Endothelial cell of umbilical vein (primary cell): ENCODE results near the gene WARS2. TPM values are rescaled to one million over a fixed set of nuclear protein-coding genes. Genes with fewer than 3 reads are reported as not detected.

Experiments
- BruUV-seq: library from RNA; stranded (reverse); fragments of 400-500 nt; replicated peaks from 2 replicates; lab custom pipeline; 2021; lab: Mats Ljungman, UMichigan
- CTCF ChIA-PET: fragments of 300-600, 350-600 bp; sonication (Branson Sonifier 250); formaldehyde crosslinking; loops from one replicate; lab custom pipeline; 2021; ENCODE audit warnings: antibody characterized with exemption, inconsistent platforms; lab: Charles Lee
- POLR2A ChIA-PET: fragments of 300-600, 350-600 bp; sonication (Branson Sonifier 250); formaldehyde crosslinking; loops from one replicate; lab custom pipeline; 2021; ENCODE audit warnings: antibody characterized with exemption, inconsistent platforms; lab: Charles Lee
- DNase-seq: peaks from one replicate; pipeline ENCODE4 v3.0.0-alpha.2; 2011; ENCODE audit warnings: low read depth, low spot score
- FAIRE-seq: peaks from 2 replicates; lab custom pipeline; 2011; peaks lifted over from hg19 to GRCh38; lab: Jason Lieb, UNC
- H2AFZ ChIP-seq: 2 replicates; pipeline ENCODE4 v1.6.0; 2012; ENCODE audit warnings: low read depth, low read length, control low read depth, inconsistent platforms
- H3K27ac ChIP-seq: 2 replicates; pipeline ENCODE4 v1.5.1; 2011; ENCODE audit warnings: low read depth, mild to moderate bottlenecking, control low read depth, low read length, moderate library complexity; ENCODE audit not compliant: insufficient read depth
- H3K27me3 ChIP-seq, 2 experiments: 2 replicates each; pipeline versions ENCODE4 v1.6.0 to v1.6.1; 2011; ENCODE audit warnings: low read length in 2 of 2, mixed read lengths in 1 of 2; ENCODE audit not compliant: control insufficient read depth in 2 of 2, insufficient read depth in 2 of 2
- H3K36me3 ChIP-seq, 2 experiments: 2 replicates in 1 of 2; 3 replicates in 1 of 2; pipeline ENCODE4 v1.5.1; 2011; ENCODE audit warnings: low read length in 2 of 2, mild to moderate bottlenecking in 1 of 2, moderate library complexity in 1 of 2; ENCODE audit not compliant: control insufficient read depth in 2 of 2, insufficient read depth in 2 of 2; ENCODE audit errors: extremely low read depth in 1 of 2
- H3K4me1 ChIP-seq: 3 replicates; pipeline ENCODE4 v1.5.1; 2011; ENCODE audit warnings: mild to moderate bottlenecking, low read length; ENCODE audit not compliant: control insufficient read depth, insufficient read depth; ENCODE audit errors: extremely low read depth
- H3K4me2 ChIP-seq: 2 replicates; pipeline ENCODE4 v1.6.1; 2011; ENCODE audit warnings: low read length, control low read depth, mixed read lengths; ENCODE audit not compliant: insufficient read depth
- H3K4me3 ChIP-seq, 3 experiments: fragments of 200-600 bp in 1 of 3; sonication (generic), shearing (Covaris generic) in 1 of 3; replicated peaks in 1 of 3; 2 replicates each; pipeline ENCODE4 v1.5.1; 2011 to 2016; ENCODE audit warnings: control low read depth in 3 of 3, low read length in 3 of 3, mild to moderate bottlenecking in 2 of 3, inconsistent platforms in 1 of 3, low read depth in 1 of 3, moderate library complexity in 1 of 3; ENCODE audit not compliant: insufficient read depth in 1 of 3
- H3K79me2 ChIP-seq: 2 replicates; pipeline ENCODE4 v1.6.0; 2012; ENCODE audit warnings: low read length, inconsistent platforms; ENCODE audit not compliant: control insufficient read depth, insufficient read depth
- H3K9ac ChIP-seq: replicated peaks from 2 replicates; pipeline ENCODE3; 2011; ENCODE audit warnings: low read length, control low read depth; ENCODE audit not compliant: insufficient read depth; ENCODE audit errors: extremely low read depth
- H3K9me1 ChIP-seq: replicated peaks from 3 replicates; pipeline ENCODE4 v1.6.0; 2011; ENCODE audit warnings: mild to moderate bottlenecking, low read length; ENCODE audit not compliant: control insufficient read depth, insufficient read depth; ENCODE audit errors: extremely low read depth
- H3K9me3 ChIP-seq: replicated peaks from 2 replicates; pipeline ENCODE4 v1.5.1; 2012; ENCODE audit warnings: low read length, inconsistent platforms; ENCODE audit not compliant: control insufficient read depth, insufficient read depth
- H4K20me1 ChIP-seq: replicated peaks from 2 replicates; pipeline ENCODE3; 2011; ENCODE audit warnings: mild to moderate bottlenecking, low read length; ENCODE audit not compliant: control insufficient read depth, insufficient read depth; ENCODE audit errors: extremely low read depth
- EZH2 ChIP-seq: IDR thresholded peaks from 2 replicates; pipeline ENCODE4 v1.6.1; 2012; ENCODE audit warnings: borderline replicate concordance, low read depth, mild to moderate bottlenecking, moderate library complexity, low read length, inconsistent platforms; ENCODE audit not compliant: severe bottlenecking
- FOS ChIP-seq: IDR thresholded peaks from 2 replicates; pipeline ENCODE4 v1.6.1; 2011; ENCODE audit warnings: mild to moderate bottlenecking, low read length, moderate library complexity, borderline replicate concordance; ENCODE audit not compliant: insufficient read depth
- GATA2 ChIP-seq: IDR thresholded peaks from 2 replicates; pipeline ENCODE4 v1.7.0; 2011; ENCODE audit warnings: low read depth, mild to moderate bottlenecking, moderate library complexity, mixed read lengths, low read length; ENCODE audit not compliant: insufficient read length, insufficient read depth
- JUN ChIP-seq: IDR thresholded peaks from 2 replicates; pipeline ENCODE4 v1.6.1; 2011; ENCODE audit warnings: borderline replicate concordance, low read depth; ENCODE audit not compliant: insufficient read length, insufficient read depth
- MYC ChIP-seq: IDR thresholded peaks from one replicate; pipeline ENCODE4 v1.6.1; 2011; ENCODE audit warnings: mild to moderate bottlenecking, low read depth, low read length
- POLR2A ChIP-seq: IDR thresholded peaks from 2 replicates; pipeline ENCODE4 v1.6.1; 2012; ENCODE audit warnings: low read depth, mild to moderate bottlenecking, control low read depth, low read length
- POLR2AphosphoS5 ChIP-seq: IDR thresholded peaks from 2 replicates; pipeline ENCODE4 v1.6.1; 2012; ENCODE audit warnings: low read depth, mild to moderate bottlenecking, control low read depth, low read length, moderate library complexity; ENCODE audit not compliant: insufficient read depth
- dilution Hi-C: fragments of 300-500 bp; cut with MboI; formaldehyde crosslinking; loops from one replicate; pipeline ENCODE4 v1.15.0; 2019; ENCODE audit warnings: low sequenced_read_pairs; ENCODE audit not compliant: extremely low pct_ligation_motif_present
- intact Hi-C: fragments of 100-400 bp; cut with micrococcal nuclease; formaldehyde crosslinking; loops from one replicate; pipeline ENCODE4 v1.10.0; 2022
- polyA plus RNA-seq, 4 experiments: library from polyadenylated mRNA; depleted of rRNA in 3 of 4; stranded (reverse) in 3 of 4; unstranded in 1 of 4; fragments of >200 nt; gene quantifications; 2 replicates each; pipeline versions ENCODE4 v1.2.1 to v1.2.3, GENCODE V29; 2011 to 2012; ENCODE audit warnings: missing spikeins in 1 of 4
- total RNA-seq: library from RNA; stranded (reverse); gene quantifications from 2 replicates; pipeline ENCODE4 v1.2.3, GENCODE V29; 2021
- TF ChIP-seq, protein P1 (sequence below), 2 donors: IDR thresholded peaks; 1 replicate in 1 of 2; 2 replicates in 1 of 2; pipeline ENCODE4 v1.5.1; 2011; ENCODE audit warnings: low read length in 2 of 2, mild to moderate bottlenecking in 2 of 2, moderate library complexity in 2 of 2, control low read depth in 1 of 2, inconsistent platforms in 1 of 2, low read depth in 1 of 2; ENCODE audit not compliant: insufficient read depth in 1 of 2; ENCODE audit errors: extremely low read depth in 1 of 2
- TF ChIP-seq, protein P2 (sequence below): IDR thresholded peaks from 2 replicates; pipeline ENCODE4 v1.6.1; 2011; ENCODE audit not compliant: insufficient read depth, insufficient read length

WARS2 gene
- total and polyA plus RNA-seq, 2 donors (not counting 3 experiments of a cell fraction or from before 2014, with no cell fraction given), result 5.9 to 11.8 TPM

DNA sequence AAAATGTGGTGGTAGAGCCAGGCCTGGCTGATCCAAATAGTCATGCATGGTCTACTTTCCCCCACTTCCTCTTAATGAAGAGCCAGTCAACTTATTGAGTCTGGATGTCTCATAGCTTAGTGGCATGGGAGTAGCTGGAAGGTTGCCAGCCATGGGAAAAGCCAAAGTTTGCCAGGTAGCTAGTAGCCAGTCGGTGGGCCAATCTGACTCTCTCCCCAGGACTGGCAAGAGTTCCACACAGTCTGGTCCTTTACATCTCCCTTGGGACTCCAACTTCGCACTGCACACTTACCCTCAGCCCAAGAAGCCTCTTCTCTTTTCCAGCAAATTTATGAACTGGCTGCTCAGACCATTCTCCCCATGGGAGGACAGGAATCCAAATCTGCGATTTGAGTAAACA lies 8.3 kb downstream of the WARS2 start:
- H3K4me2 ChIP-seq, result no peak overlapping the region
- no peaks in the 10 kb centered on the region for H3K36me3 ChIP-seq
- no peak overlapping the region for H3K4me3 ChIP-seq
- POLR2A ChIA-PET, result no interaction called here
- H3K9me3 ChIP-seq, result no peaks in the 10 kb centered on the region
- dilution Hi-C loops (no loop called here), intact Hi-C loops (no loop called here)
- H3K79me2 ChIP-seq, result no peaks in the 10 kb centered on the region
- H4K20me1 ChIP-seq, result no peaks in the 10 kb centered on the region
- H3K27ac ChIP-seq, result no peak overlapping the region
- no peak for DNase-seq
- H3K27me3 ChIP-seq, result no peaks in the 10 kb centered on the region
- H3K9me1 ChIP-seq, result no peaks in the 10 kb centered on the region
- no peak for FAIRE-seq
- CTCF ChIA-PET, result no interaction called here
- H3K4me1 ChIP-seq, result no peaks in the 10 kb centered on the region
- H3K9ac ChIP-seq, result no peak overlapping the region
- TF ChIP-seq, protein P1, sequence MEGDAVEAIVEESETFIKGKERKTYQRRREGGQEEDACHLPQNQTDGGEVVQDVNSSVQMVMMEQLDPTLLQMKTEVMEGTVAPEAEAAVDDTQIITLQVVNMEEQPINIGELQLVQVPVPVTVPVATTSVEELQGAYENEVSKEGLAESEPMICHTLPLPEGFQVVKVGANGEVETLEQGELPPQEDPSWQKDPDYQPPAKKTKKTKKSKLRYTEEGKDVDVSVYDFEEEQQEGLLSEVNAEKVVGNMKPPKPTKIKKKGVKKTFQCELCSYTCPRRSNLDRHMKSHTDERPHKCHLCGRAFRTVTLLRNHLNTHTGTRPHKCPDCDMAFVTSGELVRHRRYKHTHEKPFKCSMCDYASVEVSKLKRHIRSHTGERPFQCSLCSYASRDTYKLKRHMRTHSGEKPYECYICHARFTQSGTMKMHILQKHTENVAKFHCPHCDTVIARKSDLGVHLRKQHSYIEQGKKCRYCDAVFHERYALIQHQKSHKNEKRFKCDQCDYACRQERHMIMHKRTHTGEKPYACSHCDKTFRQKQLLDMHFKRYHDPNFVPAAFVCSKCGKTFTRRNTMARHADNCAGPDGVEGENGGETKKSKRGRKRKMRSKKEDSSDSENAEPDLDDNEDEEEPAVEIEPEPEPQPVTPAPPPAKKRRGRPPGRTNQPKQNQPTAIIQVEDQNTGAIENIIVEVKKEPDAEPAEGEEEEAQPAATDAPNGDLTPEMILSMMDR (IDR thresholded peaks at IDR 0.05; ENCODE audit: extremely low read depth in 1 of 2, insufficient read depth in 1 of 2, low read depth in 1 of 2, low read length in 2 of 2), result no peak
- TF ChIP-seq FOS (no peak), POLR2A (no peak), GATA2 (no peak), MYC (no peak), JUN (no peak), EZH2 (no peak), POLR2AphosphoS5 (no peak)
- TF ChIP-seq, protein P2, sequence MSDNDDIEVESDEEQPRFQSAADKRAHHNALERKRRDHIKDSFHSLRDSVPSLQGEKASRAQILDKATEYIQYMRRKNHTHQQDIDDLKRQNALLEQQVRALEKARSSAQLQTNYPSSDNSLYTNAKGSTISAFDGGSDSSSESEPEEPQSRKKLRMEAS, result no peak
- BruUV-seq, result no TSS peak
- H2AFZ ChIP-seq, result no peak overlapping the region
